Stimulated activated CD4-positive, alpha-beta T cell treated with anti-CD3 and anti-CD28 coated beads, Interleukin-12 subunit alpha, Interleukin-12 subunit beta, amount 100 ng/mL, for 4 hours (primary cell): ENCODE data around the gene CHRNA7.
"Not testable (repeated sequence)": the region's sequence is repeated elsewhere in the genome, so short reads cannot be mapped to it uniquely, and the experiment has no call there.

Source experiments
- DNase-seq: peaks from one replicate; pipeline ENCODE4 v3.0.0-alpha.2; 2020

Gene CHRNA7

DNA sequence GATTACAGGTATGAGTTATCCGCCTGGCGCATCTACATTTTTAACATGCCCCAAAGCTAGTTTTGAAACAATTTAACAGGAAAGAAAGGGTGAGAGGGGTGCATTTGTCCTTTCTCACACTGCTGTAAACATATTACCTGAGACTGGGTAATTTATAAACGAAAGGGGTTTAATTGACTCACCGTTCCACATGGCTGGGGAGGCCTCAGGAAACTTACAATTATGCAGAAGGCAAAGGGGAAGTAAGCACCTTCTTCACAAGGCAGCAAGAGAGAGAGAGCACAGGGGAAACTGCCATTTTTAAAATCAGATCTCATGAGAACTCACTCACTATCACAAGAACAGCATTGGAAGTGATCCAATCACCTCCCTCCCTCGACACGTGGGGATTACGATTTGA lies 165.9 kb downstream of the CHRNA7 start:
- not testable (repeated sequence) for DNase-seq

- not testable (repeated sequence) for DNase-seq
These were observed 168.6 kb downstream of the CHRNA7 start for GRCh38 chr15:32198938-32199337.

DNA sequence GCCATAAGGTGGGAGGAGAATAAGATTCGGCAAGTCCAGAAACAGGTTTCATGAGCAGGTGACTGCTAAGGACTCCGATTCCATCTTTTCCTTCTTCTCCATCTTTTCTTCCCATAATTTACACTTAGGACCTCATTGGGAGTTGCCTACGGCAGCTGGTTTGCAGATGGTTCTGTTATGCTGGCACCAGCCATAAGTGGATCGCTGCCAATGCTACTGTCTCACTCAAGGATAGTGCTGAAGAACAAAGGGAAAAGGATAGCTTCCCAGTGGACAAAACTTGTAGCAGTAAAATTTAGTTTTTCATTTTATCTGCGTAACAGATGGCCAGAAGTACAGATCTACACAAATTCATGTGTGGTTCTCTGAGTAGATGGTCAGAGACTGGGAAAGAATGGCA lies 178.8 kb downstream of the CHRNA7 start:
- DNase-seq = not testable (repeated sequence)

- no peak for DNase-seq
These were observed 188.4 kb downstream of the CHRNA7 start for GRCh38 chr15:32218666-32219065.
